ENCODE measurements around the gene LEMD2. TPM values are rescaled to one million over a fixed set of nuclear protein-coding genes. Genes with fewer than 3 reads are reported as not detected.

Gene LEMD2
- total RNA-seq, 1 experiment from 2014 or later = 43.9 TPM

DNA sequence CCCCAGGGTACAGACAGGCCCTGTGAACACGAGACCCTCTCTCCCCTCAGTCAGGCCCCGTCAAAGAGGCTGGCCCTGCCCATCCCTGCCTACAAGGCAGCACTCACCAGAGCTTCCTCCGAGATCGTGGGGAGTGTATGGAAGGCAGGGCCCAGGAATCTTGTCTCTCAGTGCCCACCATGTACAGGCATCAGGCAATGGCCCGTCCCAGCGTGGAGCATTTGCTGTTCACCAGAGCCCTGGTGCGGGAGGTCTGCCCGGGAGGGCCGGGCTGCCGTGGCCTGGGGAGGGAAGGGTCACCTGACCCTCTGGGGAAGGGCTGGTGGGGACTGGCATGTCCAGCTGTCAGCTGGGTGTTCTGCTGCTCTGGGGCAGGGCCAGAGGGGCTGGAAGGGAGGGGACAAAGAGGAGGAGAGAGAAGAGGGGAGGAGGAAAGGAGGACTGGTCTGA lies 42.3 kb downstream of the LEMD2 start, which contains the start of gene IP6K3:
Gene IP6K3 (minus strand): TSS at position 255 of the 450 bp plus-strand sequence. CDS start 11,429 bp downstream, outside the sequence.
- H2AFZ ChIP-seq (ENCODE audit: low read depth, low read length, poor library complexity, severe bottlenecking) = no peak within 1 kb of the TSS
- H3K27ac ChIP-seq (ENCODE audit: low read depth, low read length) = no peak within 1 kb of the TSS
- no peak within 1 kb of the TSS for H3K4me3 ChIP-seq (replicated peaks in 1 of 2; ENCODE audit: low read depth in 1 of 2, low read length in 2 of 2)
- ATAC-seq = no peak
- H3K36me3 ChIP-seq (ENCODE audit: control insufficient read depth in 1 of 2, insufficient read depth in 2 of 2, low read length in 2 of 2) = no peaks in the 10 kb centered on the region
- BruUV-seq (replicated peaks) = no TSS peak
- H3K4me1 ChIP-seq (ENCODE audit: control insufficient read depth in 1 of 2, insufficient read depth in 2 of 2, low read length in 2 of 2) = peaks cover 2 to 9% of the 10 kb centered on the region in 2 experiments; a peak in 3 of 4 replicates
- H3K9me3 ChIP-seq (ENCODE audit: control insufficient read depth in 1 of 2, insufficient read depth in 1 of 2, low read depth in 1 of 2, low read length in 2 of 2) = no peaks in the 10 kb centered on the region
- no peaks in the 10 kb centered on the region for H3K79me2 ChIP-seq (ENCODE audit: insufficient read depth, low read length)
- no peak for DNase-seq (ENCODE audit: low read depth, low spot score)
- no peak within 1 kb of the TSS for H3K4me2 ChIP-seq (ENCODE audit: low read length)
- intact Hi-C loops (cut with micrococcal nuclease) = no loop called here
- no peaks in the 10 kb centered on the region for H4K20me1 ChIP-seq (ENCODE audit: insufficient read depth)
- H3K9me2 ChIP-seq (ENCODE audit: insufficient read depth) = no peaks in the 10 kb centered on the region
- peaks cover 6% of the 10 kb centered on the region; the same call in 1 of the 2 replicates for H3K27me3 ChIP-seq (ENCODE audit: insufficient read depth, low read length)
- ChIA-PET POLR2A (no interaction called here), RAD21 (ENCODE audit: low non-redundant PET in 1 of 2, low total read pairs in 2 of 2, uncharacterized antibody in 2 of 2, unreplicated experiment in 2 of 2) (interaction anchor here in 1 of 2 experiments (0.5 kb wide), 1 partner anchor 864 kb away, joined by 7 read pairs; no protein-coding TSS in a partner anchor), CTCF (interaction anchor here (0.9 kb wide), 1 partner anchor 25 kb away, joined by 3 read pairs; no protein-coding TSS in a partner anchor)
- TF ChIP-seq ZNF274 (IDR thresholded peaks at IDR 0.05; ENCODE audit: low read depth, low read length) (no peak), SP1 (IDR thresholded peaks at IDR 0.05; ENCODE audit: low read depth) (no peak)
- H3K9ac ChIP-seq (ENCODE audit: low read length) = no peak within 1 kb of the TSS

DNA sequence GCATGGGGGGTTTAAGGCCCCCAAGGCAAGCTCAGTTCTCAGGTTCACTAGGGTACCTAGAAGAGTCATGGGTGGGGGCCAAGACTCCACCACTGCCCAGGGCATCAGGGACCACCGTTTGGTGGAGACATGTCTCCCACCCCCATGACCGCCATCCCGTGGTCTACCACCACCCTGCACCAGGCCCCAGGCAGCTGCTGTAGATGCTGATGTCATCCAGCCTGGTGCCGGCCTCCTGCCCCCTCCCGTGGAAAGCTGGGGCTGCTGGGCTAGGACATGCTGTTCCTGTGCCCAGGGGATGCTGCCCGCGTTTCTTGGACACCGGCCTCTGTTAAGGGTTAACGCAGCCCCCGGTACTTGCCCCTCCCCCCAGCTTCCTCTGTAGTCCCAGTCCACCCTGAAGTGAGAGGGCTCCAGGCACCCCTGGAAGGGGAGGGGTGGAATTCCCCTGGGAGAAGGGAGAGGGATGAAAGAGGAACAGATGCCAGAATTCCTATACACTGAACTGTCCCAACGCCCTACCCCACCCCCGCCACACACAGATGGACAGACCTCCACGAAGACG lies 42.8 kb downstream of the LEMD2 start:
- BruUV-seq (replicated peaks) = no TSS peak
- Histone ChIP-seq H2AFZ (ENCODE audit: low read depth, low read length, poor library complexity, severe bottlenecking) (no peak overlapping the region), H3K79me2 (ENCODE audit: insufficient read depth, low read length) (no peaks in the 10 kb centered on the region), H3K27me3 (ENCODE audit: insufficient read depth, low read length) (peaks cover 6% of the 10 kb centered on the region; the same call in 1 of the 2 replicates), H3K36me3 (ENCODE audit: control insufficient read depth in 1 of 2, insufficient read depth in 2 of 2, low read length in 2 of 2) (no peaks in the 10 kb centered on the region), H3K9me2 (ENCODE audit: insufficient read depth) (no peaks in the 10 kb centered on the region), H3K27ac (ENCODE audit: low read depth, low read length) (no peak overlapping the region), H3K4me1 (ENCODE audit: control insufficient read depth in 1 of 2, insufficient read depth in 2 of 2, low read length in 2 of 2) (peaks cover 2 to 9% of the 10 kb centered on the region in 2 experiments; a peak in 3 of 4 replicates), H3K4me2 (ENCODE audit: low read length) (no peak overlapping the region), H4K20me1 (ENCODE audit: insufficient read depth) (no peaks in the 10 kb centered on the region), H3K9ac (ENCODE audit: low read length) (no peak overlapping the region), H3K9me3 (ENCODE audit: control insufficient read depth in 1 of 2, insufficient read depth in 1 of 2, low read depth in 1 of 2, low read length in 2 of 2) (no peaks in the 10 kb centered on the region), H3K4me3 (replicated peaks in 1 of 2; ENCODE audit: low read depth in 1 of 2, low read length in 2 of 2) (no peak overlapping the region)
- ChIA-PET CTCF (interaction anchor here (0.8 to 3.5 kb wide), 3 partner anchors 25 to 281 kb away, joined by 3 to 14 read pairs (median 3); no protein-coding TSS in a partner anchor), RAD21 (ENCODE audit: low non-redundant PET in 1 of 2, low total read pairs in 2 of 2, uncharacterized antibody in 2 of 2, unreplicated experiment in 2 of 2) (no interaction called here), POLR2A (no interaction called here)
- intact Hi-C loops (cut with micrococcal nuclease) = no loop called here
- ATAC-seq = no peak
- DNase-seq (ENCODE audit: low read depth, low spot score) = no peak
- TF ChIP-seq, protein P1, sequence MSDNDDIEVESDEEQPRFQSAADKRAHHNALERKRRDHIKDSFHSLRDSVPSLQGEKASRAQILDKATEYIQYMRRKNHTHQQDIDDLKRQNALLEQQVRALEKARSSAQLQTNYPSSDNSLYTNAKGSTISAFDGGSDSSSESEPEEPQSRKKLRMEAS (IDR thresholded peaks at IDR 0.05) = no peak
- TF ChIP-seq EZH2 (IDR thresholded peaks at IDR 0.05) (no peak), SP1 (IDR thresholded peaks at IDR 0.05; ENCODE audit: low read depth) (no peak), ZBTB33 (IDR thresholded peaks at IDR 0.05; ENCODE audit: extremely low read depth, insufficient replicate concordance, low read length) (no peak), CTCF (IDR thresholded peaks at IDR 0.05 in 2 of 3, conservative IDR thresholded peaks at IDR 0.05 in 1 of 3; ENCODE audit: borderline replicate concordance in 1 of 3, insufficient read depth in 1 of 3, low read depth in 2 of 3, low read length in 2 of 3) (no peak), ELF1 (IDR thresholded peaks at IDR 0.05; ENCODE audit: borderline replicate concordance, low read depth) (no peak), EGR1 (IDR thresholded peaks at IDR 0.05; ENCODE audit: low read depth) (no peak)
- TF ChIP-seq, protein P2, sequence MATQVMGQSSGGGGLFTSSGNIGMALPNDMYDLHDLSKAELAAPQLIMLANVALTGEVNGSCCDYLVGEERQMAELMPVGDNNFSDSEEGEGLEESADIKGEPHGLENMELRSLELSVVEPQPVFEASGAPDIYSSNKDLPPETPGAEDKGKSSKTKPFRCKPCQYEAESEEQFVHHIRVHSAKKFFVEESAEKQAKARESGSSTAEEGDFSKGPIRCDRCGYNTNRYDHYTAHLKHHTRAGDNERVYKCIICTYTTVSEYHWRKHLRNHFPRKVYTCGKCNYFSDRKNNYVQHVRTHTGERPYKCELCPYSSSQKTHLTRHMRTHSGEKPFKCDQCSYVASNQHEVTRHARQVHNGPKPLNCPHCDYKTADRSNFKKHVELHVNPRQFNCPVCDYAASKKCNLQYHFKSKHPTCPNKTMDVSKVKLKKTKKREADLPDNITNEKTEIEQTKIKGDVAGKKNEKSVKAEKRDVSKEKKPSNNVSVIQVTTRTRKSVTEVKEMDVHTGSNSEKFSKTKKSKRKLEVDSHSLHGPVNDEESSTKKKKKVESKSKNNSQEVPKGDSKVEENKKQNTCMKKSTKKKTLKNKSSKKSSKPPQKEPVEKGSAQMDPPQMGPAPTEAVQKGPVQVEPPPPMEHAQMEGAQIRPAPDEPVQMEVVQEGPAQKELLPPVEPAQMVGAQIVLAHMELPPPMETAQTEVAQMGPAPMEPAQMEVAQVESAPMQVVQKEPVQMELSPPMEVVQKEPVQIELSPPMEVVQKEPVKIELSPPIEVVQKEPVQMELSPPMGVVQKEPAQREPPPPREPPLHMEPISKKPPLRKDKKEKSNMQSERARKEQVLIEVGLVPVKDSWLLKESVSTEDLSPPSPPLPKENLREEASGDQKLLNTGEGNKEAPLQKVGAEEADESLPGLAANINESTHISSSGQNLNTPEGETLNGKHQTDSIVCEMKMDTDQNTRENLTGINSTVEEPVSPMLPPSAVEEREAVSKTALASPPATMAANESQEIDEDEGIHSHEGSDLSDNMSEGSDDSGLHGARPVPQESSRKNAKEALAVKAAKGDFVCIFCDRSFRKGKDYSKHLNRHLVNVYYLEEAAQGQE (IDR thresholded peaks at IDR 0.05; ENCODE audit: low read depth) = no peak
